GM19240 (cell line): ENCODE results near the gene ROBO4.

Source experiments
- DNase-seq: peaks from one replicate; pipeline ENCODE4 v3.0.0; 2011; ENCODE audit warnings: low spot score; ENCODE audit not compliant: insufficient read length

ROBO4 gene

DNA sequence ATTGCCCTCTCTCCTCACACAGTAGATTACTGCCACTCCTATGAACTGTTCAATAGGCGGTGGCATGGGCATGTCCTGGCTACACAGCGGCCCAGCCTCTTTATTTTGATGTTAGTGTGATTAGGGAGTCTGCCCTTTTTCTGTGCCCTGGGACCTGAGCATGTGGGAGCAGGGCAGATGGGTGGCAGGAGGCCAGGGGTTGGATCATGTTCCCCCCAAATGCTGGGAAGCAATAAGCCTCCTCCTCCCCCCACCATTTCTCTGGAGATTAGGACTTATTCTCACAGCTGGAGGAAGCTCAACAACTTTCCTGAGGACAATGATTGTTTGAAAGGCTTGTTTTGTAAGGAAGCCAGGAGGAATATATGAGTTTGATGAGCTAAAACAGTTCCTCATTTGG lies 22.2 kb upstream of the ROBO4 start:
- no peak for DNase-seq

DNA sequence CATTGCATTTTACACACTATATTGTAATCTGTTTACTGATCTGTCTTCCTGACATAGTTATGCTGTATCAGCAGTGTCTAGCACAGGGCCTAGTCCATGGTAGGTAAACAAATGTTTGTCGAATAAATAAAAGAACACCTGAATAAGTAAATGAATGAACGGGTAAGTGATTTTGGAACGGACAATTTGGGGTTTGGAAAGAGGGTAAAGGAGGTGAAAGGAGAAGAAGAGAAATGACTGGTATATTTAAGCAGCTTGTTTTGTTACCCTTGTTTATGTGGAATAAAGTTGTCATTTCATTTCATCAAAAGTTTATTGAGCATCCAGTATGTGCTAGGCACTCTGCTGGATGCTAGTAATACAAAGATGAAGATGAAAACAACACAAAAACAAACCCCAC lies 21.3 kb upstream of the ROBO4 start, which contains the start of gene HEPN1:
Gene HEPN1 (plus strand): TSS at position 301 of the 400 bp plus-strand sequence.
- DNase-seq: no peak

DNA sequence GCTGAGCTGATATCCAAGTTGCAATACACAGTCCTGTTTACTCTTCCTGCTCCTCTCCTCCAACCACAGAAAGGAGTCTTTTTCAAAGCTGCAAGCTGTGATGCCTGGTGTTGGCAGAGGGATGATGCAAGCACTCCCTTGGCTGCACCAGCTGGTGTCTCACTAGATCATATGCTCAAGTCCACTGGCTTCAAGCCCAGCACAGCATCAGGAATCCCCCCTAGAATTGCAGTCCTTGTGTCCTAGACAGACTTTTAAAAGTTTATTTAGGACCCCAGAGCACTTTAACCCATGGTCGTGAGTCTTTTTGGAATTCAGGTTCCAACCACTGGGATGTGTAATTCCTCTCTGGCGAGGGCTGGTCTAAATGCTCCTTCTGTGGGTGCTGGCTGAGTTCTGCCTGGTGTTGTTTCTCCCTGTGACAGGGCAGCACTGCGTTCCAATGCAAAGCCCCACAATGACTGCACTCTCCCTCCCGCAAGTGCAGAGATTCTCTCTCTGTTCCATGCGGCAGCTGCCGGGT lies 19.5 kb upstream of the ROBO4 start:
- DNase-seq: no peak

DNA sequence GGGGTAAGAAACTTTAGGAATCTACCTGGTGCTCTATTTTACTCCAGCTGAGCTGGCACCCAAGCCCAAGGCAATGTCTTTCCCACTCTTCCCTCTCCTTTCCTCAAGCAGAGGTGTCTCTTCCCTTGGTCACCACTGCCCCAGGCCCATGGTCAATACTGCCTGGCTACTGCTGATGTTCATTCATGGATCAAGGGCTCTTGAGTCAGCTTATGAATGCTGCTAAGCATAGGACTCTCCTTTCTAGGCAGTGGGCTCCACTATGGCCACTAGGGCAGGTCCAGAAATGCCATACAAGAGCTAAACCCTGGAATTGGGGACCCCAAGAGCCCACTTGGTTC lies 18.7 kb upstream of the ROBO4 start:
- DNase-seq: no peak

DNA sequence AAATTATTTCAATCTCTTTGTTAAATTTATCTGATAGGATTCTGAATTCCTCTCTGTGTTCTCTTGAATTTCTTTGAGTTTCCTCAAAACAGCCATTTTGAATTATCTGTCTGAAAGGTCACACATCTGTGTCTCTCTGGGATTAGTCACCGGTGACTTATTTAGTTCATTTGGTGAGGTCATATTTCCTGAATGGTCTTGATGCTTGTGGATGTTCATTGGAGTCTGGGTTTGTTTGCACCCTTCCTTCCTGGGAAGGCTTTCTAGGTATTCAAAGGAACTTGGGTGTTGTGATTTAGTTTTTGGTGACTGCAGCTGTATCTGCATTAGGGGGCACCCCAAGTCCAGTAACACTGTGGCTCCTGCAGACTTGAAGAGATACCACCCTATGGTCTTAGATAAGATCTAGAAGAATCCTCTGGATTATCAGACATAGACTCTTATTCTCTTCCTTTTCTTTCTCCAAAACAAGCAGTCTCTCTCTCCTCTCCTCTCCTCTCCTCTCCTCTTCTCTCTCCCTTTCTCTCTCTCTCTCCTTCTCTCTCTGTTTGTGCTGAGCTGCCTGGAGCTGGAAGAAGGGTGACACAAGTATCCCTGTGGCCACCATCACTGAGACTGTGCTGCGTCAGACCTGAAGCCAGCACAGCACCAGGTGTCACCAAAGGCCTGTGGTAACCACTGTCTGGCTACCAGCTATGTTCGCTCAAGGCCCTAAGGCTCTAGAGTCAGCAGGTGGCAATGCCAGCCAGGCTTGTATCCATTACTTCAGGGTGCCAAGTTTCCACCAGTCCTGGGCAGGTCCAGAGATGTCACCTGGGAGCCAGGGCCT lies 18.1 kb upstream of the ROBO4 start:
- DNase-seq: no peak

DNA sequence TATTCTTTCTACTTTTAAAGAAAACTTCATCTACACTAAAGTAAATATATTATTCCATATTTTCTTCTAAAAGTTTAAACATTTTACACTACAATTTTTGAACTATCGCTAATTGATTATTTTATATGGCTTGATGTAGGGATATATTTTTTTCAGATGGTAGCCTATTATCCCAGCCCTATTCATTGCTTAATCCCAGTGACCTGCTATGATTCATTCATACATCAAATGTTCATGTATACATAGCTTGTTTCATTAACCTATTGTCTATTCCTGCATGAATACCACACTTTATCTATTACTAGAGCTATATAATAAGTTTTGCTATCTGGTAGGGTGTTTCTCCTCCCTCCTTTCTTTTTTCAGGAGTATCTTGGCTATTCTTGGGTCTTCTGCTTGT lies 5.0 kb upstream of the ROBO4 start:
- no peak for DNase-seq

DNA sequence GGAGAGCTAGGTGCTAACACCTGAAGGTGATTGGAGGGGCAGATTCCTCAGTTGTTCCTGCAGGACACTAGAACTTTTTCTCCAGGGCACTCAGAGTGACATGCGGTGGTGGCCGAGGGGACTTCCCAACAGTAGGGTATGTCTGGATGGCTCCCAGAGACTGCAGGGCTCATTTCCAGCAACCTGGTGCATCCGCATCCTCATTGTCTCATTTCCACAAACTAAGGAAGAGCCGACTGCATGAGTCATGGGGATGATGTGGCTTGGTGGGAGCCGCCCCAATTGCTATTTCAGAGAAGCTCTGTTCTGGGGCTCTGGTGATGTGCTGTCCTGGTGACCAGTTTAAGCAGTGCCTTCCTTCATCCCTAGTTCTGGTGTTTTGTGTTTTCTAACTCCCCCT lies 2.8 kb upstream of the ROBO4 start:
- no peak for DNase-seq

DNA sequence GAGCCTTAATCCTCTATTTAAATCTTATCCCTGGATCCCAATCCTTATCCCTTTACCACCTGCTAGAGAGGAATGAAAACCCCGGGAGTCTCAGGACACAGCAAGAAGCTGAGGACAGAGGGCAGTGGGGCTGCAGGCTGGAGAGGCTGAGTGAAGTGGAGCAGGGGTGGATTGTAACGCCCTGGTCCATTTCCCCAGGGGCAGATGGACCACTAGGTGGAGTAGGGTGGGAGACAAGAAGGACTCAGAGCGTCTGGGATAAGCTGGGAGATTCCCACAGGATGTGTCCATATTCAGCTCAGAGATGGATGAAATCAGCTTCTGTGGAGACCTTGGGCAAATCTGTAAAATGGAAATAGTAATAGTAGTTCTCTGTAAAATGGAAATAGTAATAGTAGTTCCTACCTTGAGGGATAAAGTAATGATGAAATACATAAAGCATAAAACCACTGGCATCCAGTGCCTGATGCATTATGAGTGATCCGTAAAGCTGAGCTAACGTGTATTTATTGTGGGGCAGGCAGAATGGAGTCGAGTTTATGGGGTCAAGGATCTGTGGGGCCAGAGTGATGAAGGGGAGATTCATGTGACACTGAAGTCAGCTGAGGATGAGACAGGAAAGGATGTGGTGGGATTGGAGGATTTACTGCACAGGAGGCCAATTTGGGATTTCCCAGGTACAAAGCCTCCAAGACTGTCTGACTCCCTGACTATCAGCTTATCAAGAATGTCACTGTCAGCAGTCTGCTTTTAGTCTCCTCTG lies 1.9 kb upstream of the ROBO4 start:
- DNase-seq: no peak

DNA sequence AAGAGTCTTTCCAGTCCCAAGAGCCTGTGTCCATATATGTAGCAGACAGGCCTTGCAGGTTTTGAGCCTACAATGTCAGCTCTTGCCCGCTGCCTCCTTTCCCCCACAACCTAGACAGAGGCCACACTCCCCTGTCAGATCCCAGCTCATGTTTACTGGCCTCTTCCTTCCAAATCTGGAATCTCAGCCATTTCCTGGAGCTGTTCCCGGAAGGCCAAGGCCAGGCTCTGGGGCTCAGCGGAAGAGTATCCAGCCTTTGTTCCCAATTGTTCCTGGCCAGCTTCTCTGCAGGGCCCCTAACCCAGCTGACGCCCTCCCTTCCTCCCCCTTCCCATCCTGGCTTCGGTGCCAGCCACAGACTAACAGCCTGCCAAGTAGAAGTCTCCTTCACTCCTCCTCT lies 1.0 kb upstream of the ROBO4 start:
- no peak for DNase-seq

DNA sequence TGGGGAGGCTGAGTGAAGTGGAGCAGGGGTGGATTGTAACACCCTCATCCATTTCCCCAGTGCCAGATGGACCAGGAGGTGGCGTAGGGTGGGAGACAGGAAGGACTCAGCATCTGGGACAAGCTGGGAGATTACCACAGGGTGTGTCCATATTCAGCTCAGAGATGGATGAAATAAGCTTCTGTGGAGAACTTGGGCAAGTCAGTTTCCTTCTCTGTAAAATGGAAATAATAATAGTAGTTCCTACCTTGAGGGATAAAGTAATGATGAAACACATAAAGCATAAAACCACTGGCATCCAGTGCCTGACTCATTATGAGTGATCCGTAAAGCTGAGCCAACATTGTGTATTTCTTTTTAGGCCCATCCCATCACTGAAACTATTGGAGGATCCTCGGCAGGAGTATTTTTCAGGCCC lies 607 bp upstream of the ROBO4 start:
- no peak for DNase-seq

DNA sequence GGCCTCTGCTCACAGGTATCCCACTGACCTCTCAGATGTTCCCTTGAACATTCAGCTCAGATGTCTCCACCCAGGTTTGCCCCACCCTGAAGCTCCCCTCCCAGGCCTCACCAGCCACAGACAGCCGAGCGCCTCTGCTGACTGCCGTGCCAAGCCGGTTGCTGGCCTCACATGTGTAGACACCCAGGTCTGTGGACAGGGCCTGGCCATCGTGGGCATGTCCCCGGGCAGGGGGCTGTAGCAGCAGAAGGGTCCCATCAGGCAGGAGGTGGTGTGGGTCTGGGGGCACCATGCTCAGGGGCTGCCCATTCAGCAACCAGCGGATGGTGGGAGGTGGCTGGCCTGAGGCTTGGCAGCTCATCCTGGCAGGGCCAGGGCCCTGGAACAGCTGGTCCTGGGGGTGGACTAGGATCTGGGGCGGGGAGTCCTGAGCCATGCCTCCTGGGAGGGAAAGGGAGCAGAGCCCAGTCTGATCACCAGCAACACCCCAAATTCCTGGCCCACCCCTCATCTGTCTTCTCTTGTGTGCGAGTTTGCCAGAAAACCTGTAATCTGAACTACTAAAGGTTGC lies 759 bp downstream of the ROBO4 start:
- DNase-seq: no peak

DNA sequence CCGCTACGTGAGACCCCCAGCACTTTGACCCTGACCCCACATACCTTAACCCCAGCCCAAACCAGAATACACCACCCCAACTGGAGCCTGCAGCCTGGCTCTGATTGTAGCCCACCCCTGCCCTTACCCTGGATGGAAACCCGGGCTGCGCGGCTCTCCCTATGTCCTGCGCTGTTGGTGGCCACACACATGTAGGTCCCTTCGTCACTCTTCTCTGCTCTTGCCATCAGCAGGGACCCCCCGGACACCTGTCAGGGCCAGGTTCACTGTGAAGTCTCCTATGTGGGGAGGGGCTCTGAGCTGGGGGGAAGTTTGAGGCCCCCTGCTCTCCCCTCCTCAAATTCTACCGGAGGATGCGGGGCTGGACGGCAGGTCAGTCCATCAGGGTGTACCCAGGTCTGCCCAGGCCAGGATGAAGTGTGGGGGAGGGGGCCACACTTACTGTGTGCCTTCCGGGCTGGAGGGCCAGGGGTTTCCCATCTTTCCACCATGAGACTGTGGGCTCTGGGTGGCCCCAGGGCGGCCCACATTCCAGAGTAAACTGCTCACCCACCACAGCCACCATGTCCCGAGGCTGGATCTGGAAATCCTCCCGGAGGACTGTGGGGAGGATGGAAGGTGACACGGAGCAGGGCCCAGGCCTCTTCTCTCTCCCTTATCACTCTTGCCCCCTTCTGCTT lies 1.5 kb downstream of the ROBO4 start:
- no peak for DNase-seq

DNA sequence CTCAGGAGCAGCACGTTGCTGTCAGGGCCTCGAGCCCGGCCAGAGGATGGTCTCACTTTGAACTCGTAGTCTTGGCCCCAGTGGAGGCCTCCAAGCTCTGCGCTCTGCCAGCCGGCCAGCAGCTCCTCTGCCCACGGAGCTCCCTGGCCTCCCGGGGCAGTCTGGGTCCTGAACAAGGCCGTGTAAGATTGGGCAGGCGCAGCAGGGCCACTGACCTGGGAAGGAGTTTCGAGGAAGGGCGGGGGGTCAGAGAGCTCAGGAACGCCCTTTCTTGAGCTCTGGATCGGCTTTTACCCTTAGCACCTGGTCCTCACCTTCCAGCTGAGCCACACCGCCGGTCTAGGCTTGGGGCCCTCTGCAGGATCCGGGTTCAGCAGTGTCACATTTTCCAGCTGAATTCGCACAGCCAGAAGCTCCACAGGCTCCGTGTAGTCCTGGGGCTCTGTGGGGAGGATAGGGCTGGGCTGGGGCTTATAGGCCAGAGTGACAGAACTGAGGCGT lies 2.1 kb downstream of the ROBO4 start:
- no peak for DNase-seq

DNA sequence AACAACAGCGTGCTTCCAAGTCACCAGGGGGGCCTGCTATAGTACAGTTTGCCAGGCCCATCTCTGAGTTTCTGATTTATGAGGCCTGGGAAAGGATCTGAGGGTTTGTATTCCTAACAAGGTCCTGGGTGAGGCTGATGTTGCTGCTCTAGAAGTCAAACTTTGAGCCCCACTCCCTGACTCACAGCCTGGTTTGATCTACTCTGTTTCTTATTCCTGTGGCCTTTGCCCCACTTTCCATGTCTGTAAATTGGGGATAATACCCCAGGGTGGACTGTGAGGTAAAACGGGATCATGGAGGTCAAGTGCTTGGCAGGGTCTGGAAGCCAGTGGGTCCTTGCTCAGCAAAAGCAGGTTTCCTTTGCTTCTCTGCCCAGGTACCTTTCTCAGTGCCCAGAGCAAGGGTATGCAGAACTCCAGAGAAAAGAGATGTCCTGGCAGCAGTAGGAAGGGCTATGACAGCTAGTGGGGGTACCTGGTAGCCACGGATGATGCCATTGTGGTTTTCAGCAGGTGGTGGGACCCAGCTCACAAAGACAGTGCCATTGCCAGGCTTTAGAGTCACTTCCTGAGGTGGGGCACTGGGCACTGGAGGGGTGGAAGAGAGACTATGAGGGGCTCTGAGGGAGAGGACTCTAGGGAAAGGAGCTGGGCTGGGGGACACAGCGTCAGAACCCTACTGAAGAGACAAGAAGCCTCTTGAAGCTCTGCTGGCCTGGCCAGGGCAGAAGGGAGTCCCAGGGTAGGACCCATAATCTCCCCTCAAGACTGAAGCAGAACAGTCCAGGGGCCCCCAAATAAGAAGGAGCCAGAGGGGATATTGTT lies 2.8 kb downstream of the ROBO4 start:
- no peak for DNase-seq

DNA sequence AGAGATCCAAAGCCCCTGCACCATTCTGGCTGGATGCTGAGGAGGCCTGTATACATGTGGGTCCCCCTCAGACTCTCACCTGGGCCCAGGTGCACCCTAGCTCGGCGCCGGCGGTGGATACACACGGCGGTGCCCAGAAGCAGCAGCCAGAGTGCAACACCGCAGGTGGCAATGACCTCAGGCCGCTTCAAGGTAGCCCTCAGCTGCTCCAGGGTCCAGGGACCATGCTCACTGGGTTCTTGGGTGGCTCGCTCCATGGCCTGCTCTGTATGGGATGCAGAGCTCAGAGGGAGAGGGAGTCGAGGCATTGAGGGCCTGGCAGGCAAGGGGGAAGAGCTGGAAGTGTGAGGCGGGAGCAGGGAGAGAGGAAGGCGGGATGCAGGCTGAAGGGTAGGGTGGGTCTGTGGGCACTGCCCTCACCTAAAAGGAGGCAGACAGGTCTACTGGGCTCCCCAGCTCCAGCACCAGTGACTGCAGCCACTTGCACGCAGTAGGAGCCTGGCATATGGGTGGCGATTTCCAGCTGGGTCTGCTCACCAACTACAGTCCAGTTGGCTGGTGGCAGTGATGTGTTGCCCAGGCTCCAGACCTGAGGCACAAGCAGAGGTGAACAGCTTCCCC lies 3.8 kb downstream of the ROBO4 start:
- no peak for DNase-seq

DNA sequence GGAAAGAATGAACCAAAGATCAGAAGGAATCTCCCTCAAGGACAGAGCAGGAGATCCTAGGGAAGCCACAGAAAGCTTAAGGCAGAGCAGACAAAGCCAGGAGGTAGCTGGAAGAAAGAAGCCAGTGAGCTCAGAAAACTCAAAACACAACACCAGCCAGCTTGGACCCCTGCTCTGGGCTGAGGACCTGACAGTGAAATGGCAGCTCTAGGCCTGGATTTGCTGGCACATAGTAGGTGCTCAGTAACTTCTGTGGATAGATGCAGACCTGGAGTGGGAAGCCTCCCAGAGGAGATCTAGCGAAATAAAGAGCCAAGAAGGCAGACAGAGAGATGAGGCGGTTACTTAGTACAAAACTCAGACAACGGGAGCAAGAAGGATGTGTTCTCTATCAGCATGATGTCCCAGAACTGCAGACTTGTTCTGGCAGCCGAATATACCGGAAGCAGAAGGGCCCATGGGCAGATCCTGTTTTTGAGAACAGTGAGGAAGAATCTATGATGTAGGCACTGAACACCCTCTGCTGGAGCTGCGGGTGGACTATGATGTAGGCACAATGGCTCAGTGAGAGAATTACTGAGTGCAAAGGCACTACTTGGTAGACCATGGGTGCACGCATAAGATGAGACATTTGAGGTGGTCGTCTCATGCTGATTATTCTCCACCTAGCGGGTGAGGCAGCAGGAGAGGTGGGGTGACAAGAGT lies 4.8 kb downstream of the ROBO4 start:
- no peak for DNase-seq

DNA sequence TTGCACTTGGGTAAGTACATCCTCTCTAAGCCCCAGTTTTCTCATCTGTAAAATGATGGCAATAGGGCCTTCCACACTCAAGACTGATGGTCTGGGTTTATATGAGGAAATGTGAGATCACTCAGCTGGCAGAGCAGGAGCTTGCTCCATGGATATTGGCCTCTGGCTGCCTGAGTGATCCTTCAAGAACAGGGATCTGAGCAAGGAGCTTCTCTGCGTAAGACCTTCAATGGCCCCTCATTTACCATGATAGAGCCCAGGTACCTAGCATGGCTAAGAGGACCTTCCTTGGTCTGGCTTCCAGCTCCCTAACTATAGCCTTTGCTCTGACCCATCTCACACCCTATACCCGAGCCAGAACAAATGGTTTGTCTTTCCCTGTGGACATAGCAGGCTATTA lies 5.5 kb downstream of the ROBO4 start:
- DNase-seq: no peak

DNA sequence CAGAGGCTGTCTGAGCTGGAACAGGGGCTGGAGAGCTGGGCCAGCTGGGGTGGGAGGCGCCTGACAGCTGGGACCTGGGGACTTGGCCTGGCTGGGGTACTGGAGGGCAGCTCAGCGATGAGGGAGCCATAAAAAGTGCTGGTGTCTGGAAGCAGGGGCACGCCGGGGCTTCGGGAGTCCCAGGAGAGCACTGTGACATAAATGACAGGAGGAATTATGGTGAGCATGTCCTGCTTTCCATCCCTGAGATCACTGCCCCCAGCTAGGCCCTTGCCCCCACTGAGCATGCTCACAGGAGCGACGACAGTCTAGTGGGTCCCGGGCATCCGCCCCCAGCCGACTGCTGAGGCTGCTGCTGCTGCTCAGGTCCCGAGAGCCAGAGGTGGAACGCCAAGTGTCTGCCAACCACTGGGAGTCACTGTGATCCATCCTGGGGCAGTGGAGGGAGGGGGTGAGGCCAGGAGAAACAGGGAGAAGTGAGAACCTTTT lies 6.2 kb downstream of the ROBO4 start:
- no peak for DNase-seq

DNA sequence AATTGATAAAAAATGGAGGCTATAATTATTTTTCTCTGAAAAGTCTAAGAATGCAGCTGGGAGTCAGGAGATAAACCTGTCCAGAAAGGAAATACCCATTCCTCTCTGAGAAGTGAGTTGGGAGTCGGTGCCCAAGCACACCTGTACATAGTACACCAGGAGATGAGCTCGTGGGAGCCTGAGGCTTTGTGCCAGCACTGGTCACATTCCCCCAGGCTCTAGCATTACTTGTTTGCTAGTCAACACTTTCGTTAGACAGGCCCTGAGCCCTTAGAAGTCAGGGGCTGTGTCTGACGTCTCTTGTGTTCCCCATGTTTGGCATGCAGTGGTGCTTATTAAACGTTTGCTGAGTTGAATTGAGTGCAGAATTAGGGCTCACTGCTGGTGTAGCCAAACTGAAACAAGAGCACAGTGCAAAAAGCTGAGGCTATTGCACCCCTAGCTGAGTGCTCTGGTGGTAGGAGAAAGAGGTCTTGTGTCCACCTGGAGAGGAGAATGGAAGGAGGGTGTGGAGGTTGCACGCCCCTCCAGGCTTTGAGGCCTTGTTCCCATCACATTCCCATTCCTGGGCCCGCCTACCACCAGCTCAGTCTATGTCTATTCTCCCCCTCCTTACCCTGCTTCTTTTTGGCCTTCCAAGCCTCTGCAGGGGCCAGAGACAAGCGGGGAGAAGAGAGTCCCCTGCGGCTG lies 6.8 kb downstream of the ROBO4 start:
- no peak for DNase-seq
